Activated CD8-positive, alpha-beta memory T cell treated with anti-CD3 and anti-CD28 coated beads, Interleukin-2, amount 10 ng/mL, durations not matched to agents 7 days and 5 days (primary cell): ENCODE data around the gene TDRD3. TPM values are rescaled to one million over a fixed set of nuclear protein-coding genes. Genes with fewer than 3 reads are reported as not detected.
"Not testable (repeated sequence)": the region's sequence is repeated elsewhere in the genome, so short reads cannot be mapped to it uniquely, and the experiment has no call there.

Source experiments
- ATAC-seq: fragments of 150-1000 bp; cut with Tn5 transposase; one replicate; pipeline ENCODE4 v1.10.0; 2021; ENCODE audit warnings: moderate library complexity
- CTCF ChIA-PET: fragments of 350-600 bp; sonication (Branson Sonifier 250); formaldehyde crosslinking; loops from one replicate; lab custom pipeline; 2021; ENCODE audit warnings: antibody characterized with exemption; lab: Charles Lee
- DNase-seq: peaks from one replicate; pipeline ENCODE4 v3.0.0-alpha.2; 2020
- H3K27ac Mint-ChIP-seq: one replicate; pipeline ENCODE4 v1.8.0; 2021; ENCODE audit warnings: mild to moderate bottlenecking, mixed read lengths
- H3K27me3 Mint-ChIP-seq: one replicate; pipeline ENCODE4 v1.8.0; 2021; ENCODE audit warnings: mixed read lengths
- H3K36me3 Mint-ChIP-seq: one replicate; pipeline ENCODE4 v1.8.0; 2021; ENCODE audit warnings: mild to moderate bottlenecking, mixed read lengths
- H3K4me1 Mint-ChIP-seq: one replicate; pipeline ENCODE4 v1.8.0; 2021; ENCODE audit warnings: mixed read lengths
- H3K4me3 Mint-ChIP-seq: one replicate; pipeline ENCODE4 v1.8.0; 2021; ENCODE audit warnings: mild to moderate bottlenecking, moderate library complexity, mixed read lengths
- H3K9me3 Mint-ChIP-seq: one replicate; pipeline ENCODE4 v1.8.0; 2022; ENCODE audit warnings: low read depth, mixed read lengths
- total RNA-seq, 2 experiments: library from RNA; stranded (reverse); gene quantifications; one replicate each; pipeline ENCODE4 v1.2.3, GENCODE V29; 2021

Gene TDRD3
- total RNA-seq, 2 experiments from 2014 or later: 25.0 to 26.1 TPM

DNA sequence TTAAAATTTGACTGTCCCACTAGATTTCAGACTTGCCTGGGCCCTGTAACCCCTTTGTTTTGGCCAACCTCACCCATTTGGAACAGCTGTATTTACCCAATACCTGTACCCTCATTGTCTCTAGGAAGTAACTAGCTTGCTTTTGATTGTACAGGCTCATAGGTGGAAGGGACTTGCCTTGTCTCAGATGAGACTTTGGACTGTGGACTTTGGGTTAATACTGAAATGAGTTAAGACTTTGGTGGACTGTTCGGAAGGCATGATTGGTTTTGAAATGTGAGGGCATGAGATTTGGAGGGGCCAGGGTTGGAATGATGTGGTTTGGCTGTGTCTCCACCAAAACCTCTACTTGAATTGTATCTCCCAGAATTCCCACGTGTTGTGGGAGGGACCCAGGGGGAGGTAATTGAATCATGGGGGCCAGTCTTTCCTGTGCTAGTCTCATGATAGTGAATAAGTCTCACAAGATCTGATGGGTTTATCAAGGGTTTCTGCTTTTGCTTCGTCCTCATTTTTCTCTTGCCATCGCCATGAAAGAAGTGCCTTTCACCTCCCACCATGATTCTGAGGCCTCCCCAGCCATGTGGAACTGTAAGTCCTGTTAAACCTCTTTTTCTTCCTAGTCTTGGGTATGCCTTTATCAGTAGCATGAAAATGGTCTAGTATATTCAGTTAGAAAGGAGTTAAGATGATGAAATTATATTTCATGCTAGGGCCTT, 12.7 kb downstream of the TDRD3 start:
- peaks cover 39% of the 10 kb centered on the region for H3K36me3 Mint-ChIP-seq

DNA sequence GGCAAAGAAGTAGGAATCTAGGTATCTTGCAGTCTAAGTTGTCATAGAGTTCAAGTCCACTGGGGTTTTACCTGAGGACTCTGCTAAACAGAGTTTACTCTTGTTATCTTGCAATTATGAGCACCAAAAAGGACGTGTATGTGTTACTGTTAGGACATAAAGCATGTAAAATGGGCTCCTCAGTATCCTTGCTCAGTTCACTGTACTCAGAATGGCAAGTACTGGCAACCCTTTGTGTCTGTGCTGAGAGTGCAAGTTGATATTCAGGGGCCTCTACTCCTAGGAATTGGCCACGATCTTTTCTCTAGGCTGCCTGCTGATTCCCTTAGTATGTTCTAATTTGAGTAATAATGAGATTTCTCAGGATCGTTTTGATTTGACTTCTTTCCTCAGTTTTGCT, 13.3 kb downstream of the TDRD3 start:
- Mint-ChIP-seq H3K36me3 (peaks cover 36% of the 10 kb centered on the region), H3K4me1 (peaks cover 24% of the 10 kb centered on the region), H3K27ac (no peak overlapping the region), H3K4me3 (no peak overlapping the region), H3K9me3 (peaks cover 9% of the 10 kb centered on the region), H3K27me3 (no peaks in the 10 kb centered on the region)
- CTCF ChIA-PET: no interaction called here
- no peak for DNase-seq
- ATAC-seq: no peak

More for the DNA sequence above, 12.7 kb downstream of the TDRD3 start:
- H3K4me3 Mint-ChIP-seq, CTCF ChIA-PET, H3K27ac Mint-ChIP-seq, H3K27me3 Mint-ChIP-seq, H3K9me3 Mint-ChIP-seq, ATAC-seq, DNase-seq: not testable (repeated sequence)
- H3K4me1 Mint-ChIP-seq: peaks cover 24% of the 10 kb centered on the region

DNA sequence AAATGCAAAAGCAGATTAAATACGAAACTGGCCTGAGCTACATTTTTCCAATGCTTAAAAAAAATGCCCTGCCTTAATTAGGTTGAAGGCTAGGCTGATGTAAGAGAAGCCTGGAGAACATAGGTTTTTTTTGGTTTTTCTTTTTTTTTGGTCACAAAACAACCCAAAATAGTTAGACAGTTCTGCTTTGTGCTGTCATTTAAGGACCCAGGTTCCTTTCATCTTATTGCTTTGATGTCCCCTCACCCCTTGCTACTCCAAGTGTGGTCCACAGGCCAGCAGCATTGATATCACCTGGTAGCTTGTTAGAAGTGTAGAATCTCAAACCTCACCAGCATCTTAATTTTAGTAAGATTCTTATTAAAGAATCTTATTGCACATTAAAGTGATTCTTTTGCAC, 14.4 kb downstream of the TDRD3 start:
- peaks cover 24% of the 10 kb centered on the region for H3K4me1 Mint-ChIP-seq
- peaks cover 7% of the 10 kb centered on the region for H3K9me3 Mint-ChIP-seq
- ATAC-seq (no peak), DNase-seq (no peak)
- no peak overlapping the region for H3K27ac Mint-ChIP-seq
- CTCF ChIA-PET: no interaction called here
- peaks cover 29% of the 10 kb centered on the region for H3K36me3 Mint-ChIP-seq
- H3K4me3 Mint-ChIP-seq: no peak overlapping the region
- no peaks in the 10 kb centered on the region for H3K27me3 Mint-ChIP-seq

DNA sequence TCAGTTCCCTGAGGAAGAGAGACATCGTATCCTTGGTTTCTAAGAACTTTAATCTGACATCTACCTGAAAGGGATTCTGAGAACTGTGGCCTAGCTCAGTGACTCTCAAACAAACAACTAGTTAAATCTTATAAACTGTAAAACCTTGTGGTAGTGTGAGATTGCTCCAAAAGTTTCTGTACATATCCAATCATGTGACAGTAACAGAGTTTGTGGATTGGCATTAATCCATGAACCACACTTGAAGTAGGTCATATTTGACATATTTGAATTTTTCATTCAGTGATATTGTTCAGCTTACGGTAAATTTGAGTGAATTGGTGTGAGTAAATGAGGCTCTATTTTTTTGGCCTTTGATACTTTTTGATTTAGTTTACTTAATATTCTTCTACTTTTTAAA, 15.0 kb downstream of the TDRD3 start:
- CTCF ChIA-PET: no interaction called here
- DNase-seq: no peak
- Mint-ChIP-seq H3K27ac (no peak overlapping the region), H3K9me3 (peaks cover 6% of the 10 kb centered on the region), H3K36me3 (peaks cover 30% of the 10 kb centered on the region), H3K27me3 (no peaks in the 10 kb centered on the region), H3K4me3 (no peak overlapping the region), H3K4me1 (peaks cover 27% of the 10 kb centered on the region)
- no peak for ATAC-seq

DNA sequence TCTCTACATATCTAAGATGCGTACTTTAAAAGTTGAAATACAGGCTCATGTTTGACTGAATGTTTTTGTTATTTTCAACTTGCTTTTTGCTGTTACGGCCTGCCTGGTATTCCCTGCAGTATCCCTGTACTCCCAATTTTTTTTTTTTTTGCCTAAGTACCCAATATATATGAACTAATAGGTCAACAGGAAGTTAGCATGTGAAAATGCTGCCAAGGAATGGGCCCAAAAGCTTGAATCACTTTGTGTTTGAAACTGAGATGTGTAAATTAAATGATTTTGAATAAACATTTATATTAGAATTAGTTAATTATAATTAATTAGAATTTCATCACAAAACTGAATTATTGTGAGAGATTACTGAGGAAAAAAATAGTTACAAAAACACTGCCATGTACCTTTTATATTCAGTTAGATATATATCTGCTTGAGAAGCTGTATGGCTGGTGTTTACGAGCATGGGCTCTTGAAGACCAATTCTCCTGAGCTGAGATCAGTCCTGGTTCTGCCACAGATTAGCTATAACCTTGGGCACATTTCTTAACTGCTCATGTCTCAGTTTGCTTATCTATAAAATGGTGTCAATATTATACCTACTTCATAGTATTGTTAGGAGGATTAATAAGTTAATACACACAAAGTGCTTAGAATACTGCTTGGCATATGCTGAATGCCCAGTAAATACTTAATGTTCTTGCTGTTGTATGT, 16.0 kb downstream of the TDRD3 start:
- Mint-ChIP-seq H3K9me3 (peaks cover 1% of the 10 kb centered on the region), H3K27ac (no peak overlapping the region), H3K4me1 (peaks cover 34% of the 10 kb centered on the region), H3K36me3 (peaks cover 26% of the 10 kb centered on the region), H3K27me3 (no peaks in the 10 kb centered on the region), H3K4me3 (no peak overlapping the region)
- ATAC-seq: no peak
- CTCF ChIA-PET: no interaction called here
- no peak for DNase-seq

DNA sequence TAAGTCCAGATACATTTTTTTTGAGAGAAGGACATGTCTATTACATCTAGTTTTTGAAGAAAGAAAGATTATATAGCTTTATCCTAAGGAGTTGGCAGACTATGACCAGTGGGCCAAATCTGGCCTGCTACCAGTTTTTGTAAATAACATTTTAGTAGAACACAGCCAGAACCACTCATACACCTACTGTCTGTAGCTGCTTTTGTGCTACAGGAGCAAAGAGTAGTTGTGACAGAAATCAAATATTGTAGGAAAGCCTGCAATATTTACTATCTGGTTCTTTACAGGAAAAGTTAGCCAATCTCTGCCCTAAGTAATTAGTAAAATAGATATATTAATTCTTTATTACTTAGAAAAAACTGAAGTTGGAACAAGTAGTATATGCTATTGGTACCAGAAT, 17.2 kb downstream of the TDRD3 start:
- peaks cover 24% of the 10 kb centered on the region for H3K36me3 Mint-ChIP-seq
- ATAC-seq (no peak), DNase-seq (no peak)
- no peaks in the 10 kb centered on the region for H3K27me3 Mint-ChIP-seq
- H3K4me3 Mint-ChIP-seq: no peak overlapping the region
- peaks cover 32% of the 10 kb centered on the region for H3K4me1 Mint-ChIP-seq
- CTCF ChIA-PET: no interaction called here
- no peaks in the 10 kb centered on the region for H3K9me3 Mint-ChIP-seq
- no peak overlapping the region for H3K27ac Mint-ChIP-seq

DNA sequence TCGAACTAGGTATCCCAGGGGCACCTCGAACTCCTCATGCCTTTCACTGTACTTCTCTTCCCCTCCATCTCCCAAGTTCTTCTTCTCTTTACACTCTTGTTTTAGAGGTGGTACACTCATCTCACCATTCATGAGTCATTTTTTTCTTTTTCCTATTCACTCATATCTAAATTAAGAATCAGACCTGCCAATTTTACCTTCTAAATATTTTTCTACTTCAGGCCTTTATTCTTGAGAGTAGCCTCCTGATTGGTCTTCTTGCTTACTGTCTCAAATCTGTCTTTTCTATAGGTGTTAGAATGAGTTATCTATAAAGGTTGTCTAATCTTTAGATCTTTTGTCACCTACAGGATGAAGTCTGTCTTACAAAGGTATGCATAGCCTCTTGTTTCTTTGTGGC, 20.7 kb downstream of the TDRD3 start:
- Mint-ChIP-seq H3K4me3 (no peak overlapping the region), H3K4me1 (peaks cover 13% of the 10 kb centered on the region), H3K9me3 (no peaks in the 10 kb centered on the region), H3K27me3 (no peaks in the 10 kb centered on the region), H3K27ac (no peak overlapping the region), H3K36me3 (peaks cover 25% of the 10 kb centered on the region)
- DNase-seq (no peak), ATAC-seq (peak; percentile 57)
- CTCF ChIA-PET: no interaction called here

DNA sequence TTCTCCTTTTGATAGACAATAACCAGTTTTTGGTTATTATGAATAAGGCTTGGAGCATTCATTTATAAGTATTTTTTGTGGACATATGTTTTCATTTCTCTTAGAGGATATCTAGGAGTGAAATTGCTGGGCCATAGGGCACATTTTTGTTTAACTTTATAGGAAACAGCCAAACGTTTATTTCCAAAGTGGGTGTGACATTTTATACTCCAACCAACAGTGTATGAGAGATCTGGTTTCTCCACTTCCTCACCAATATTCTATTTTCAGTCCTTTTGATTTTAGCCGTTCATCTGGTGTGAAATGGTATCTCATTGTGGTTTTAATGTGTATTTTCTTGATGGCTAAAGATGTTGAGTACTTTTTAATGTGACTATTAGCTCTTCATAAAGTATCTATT, 21.9 kb downstream of the TDRD3 start:
- peaks cover 25% of the 10 kb centered on the region for H3K36me3 Mint-ChIP-seq
- no peak for DNase-seq
- no peaks in the 10 kb centered on the region for H3K27me3 Mint-ChIP-seq
- H3K4me3 Mint-ChIP-seq: no peak overlapping the region
- no peaks in the 10 kb centered on the region for H3K9me3 Mint-ChIP-seq
- no peak for ATAC-seq
- CTCF ChIA-PET: no interaction called here
- no peak overlapping the region for H3K27ac Mint-ChIP-seq
- peaks cover 13% of the 10 kb centered on the region for H3K4me1 Mint-ChIP-seq

DNA sequence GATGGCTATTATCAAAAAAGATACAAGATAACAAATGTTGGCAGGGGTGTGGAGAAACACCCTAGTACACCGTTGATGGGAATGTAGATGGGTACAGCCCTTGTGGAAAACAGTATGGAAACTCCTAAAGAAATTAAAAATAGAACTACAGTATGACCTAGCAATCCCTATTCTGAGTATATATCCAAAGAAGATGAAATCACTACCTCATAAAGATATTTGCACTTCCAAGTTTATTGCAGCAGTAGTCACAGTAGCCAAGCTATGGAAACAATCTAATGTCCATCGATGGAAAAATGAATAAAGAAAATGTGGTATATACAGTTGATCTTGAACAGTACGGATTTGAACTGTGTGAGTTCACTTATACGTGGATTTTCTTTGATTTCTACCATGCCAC, 28.3 kb downstream of the TDRD3 start:
- no peak overlapping the region for H3K4me3 Mint-ChIP-seq
- CTCF ChIA-PET: no interaction called here
- peaks cover 33% of the 10 kb centered on the region for H3K4me1 Mint-ChIP-seq
- H3K27ac Mint-ChIP-seq: peak overlapping the region; percentile 28
- ATAC-seq (no peak), DNase-seq (no peak)
- peaks cover 9% of the 10 kb centered on the region for H3K36me3 Mint-ChIP-seq
- no peaks in the 10 kb centered on the region for H3K27me3 Mint-ChIP-seq
- no peaks in the 10 kb centered on the region for H3K9me3 Mint-ChIP-seq

DNA sequence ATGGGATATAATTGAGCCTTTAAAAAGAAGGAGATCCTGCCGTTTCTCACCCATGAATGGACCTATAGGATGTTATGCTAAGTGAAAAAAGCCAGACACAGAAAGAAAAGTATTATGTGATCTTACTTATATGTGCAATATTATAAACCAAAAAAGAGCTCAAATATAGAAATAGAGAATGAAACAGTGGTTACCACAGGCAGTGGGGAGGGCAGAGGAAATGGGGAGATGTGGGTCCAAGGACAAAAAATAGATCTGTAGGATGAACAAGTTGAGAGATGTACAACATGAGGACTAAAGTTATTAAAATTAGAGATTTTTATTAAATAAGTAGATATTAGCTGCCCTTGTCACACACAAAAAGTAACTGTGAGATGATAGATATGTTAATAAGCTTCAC, 29.1 kb downstream of the TDRD3 start:
- H3K27me3 Mint-ChIP-seq: no peaks in the 10 kb centered on the region
- CTCF ChIA-PET: interaction anchor here (3.8 kb wide), 1 partner anchor 29 kb away, joined by 18 read pairs; the partner anchor contains the start of gene TDRD3
- DNase-seq (no peak), ATAC-seq (no peak)
- no peaks in the 10 kb centered on the region for H3K9me3 Mint-ChIP-seq
- H3K36me3 Mint-ChIP-seq: peaks cover 7% of the 10 kb centered on the region
- peaks cover 33% of the 10 kb centered on the region for H3K4me1 Mint-ChIP-seq
- H3K4me3 Mint-ChIP-seq: peak overlapping the region; percentile 28
- peak overlapping the region; percentile 60 for H3K27ac Mint-ChIP-seq

DNA sequence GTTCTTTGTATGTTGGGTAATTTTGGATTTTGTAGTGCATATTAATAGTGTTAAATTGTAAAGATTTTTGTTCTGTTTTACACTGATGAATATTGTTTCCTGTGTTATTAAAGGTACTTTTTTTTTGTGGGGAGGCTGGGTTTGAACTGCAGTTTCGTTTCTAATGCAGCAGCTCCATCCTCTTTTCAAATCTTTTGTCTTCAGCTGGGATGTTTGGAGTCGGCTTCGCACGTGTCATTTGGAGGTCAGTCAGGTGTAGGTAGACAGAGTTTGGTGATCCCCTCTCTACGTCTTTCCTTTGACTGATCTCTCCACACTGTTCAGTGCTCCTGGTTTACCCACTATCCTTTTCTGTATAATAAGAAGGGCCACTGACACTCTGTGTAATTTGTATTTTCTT, 30.3 kb downstream of the TDRD3 start:
- no peaks in the 10 kb centered on the region for H3K9me3 Mint-ChIP-seq
- peak; percentile 48 for DNase-seq
- peak overlapping the region; percentile 78 for H3K27ac Mint-ChIP-seq
- H3K4me3 Mint-ChIP-seq: peak overlapping the region; percentile 65
- no peaks in the 10 kb centered on the region for H3K27me3 Mint-ChIP-seq
- H3K4me1 Mint-ChIP-seq: peaks cover 36% of the 10 kb centered on the region
- ATAC-seq: peak; percentile 48
- peaks cover 2% of the 10 kb centered on the region for H3K36me3 Mint-ChIP-seq
- CTCF ChIA-PET: interaction anchor here (0.8 to 3.8 kb wide), 3 partner anchors 30 to 747 kb away, joined by 3 to 18 read pairs (median 4); partner anchors contain the start of gene TDRD3

DNA sequence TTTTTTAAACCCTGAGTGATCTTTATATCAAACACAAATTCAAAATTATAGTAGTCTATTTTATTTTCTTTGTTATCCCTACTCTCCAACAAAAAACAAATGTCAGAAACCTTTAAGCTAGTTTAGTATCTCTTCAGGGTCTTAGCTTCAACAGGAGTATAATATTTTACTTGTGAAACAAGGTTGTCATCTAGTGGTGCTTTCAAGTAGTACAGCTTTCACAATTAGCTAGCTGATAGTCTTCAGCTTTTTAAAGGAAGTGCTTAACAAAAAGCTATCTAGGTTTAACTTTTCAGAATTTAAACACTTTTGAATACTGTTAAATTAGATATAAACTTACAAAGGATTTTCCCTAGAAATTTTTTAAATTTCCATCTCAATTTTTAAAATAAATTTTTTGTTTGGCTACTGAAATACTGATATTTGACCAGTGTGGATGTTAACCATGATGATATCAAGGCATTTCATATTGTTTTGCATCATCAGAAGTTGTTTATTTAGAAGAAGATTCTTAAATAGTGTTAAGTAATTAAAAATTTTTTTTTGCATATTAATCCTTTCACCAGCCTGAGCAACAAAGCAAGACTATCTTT, 34.2 kb downstream of the TDRD3 start:
- DNase-seq: no peak
- peak; percentile 78 for ATAC-seq
- CTCF ChIA-PET: interaction anchor here (0.6 to 3.5 kb wide), 11 partner anchors 33 to 1039 kb away, joined by 3 to 15 read pairs (median 3); partner anchors contain the start of gene TDRD3
- Mint-ChIP-seq H3K9me3 (no peaks in the 10 kb centered on the region), H3K36me3 (peaks cover 5% of the 10 kb centered on the region), H3K27ac (no peak overlapping the region), H3K4me3 (no peak overlapping the region), H3K4me1 (peaks cover 34% of the 10 kb centered on the region), H3K27me3 (no peaks in the 10 kb centered on the region)

DNA sequence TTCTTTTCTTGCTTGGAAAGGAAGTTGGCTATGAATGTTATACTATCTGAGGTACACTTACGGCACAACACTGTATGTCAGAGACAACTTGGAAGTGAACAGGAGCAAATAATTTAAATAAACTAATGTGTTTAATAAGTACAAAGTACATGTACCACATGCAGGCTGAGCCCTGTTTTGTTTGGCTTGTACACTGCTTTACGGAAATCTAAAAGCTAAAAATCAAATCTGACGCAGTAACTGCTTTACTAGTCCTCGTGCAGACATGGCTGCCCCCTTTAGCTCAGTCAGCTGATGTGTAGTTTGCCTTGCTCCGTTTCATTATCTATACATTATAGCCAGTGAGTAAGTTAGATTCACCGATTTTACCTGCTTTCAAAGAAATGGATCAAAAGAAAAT, 36.5 kb downstream of the TDRD3 start:
- Mint-ChIP-seq H3K36me3 (peaks cover 9% of the 10 kb centered on the region), H3K9me3 (no peaks in the 10 kb centered on the region), H3K4me1 (peaks cover 20% of the 10 kb centered on the region), H3K4me3 (no peak overlapping the region), H3K27me3 (no peaks in the 10 kb centered on the region), H3K27ac (no peak overlapping the region)
- CTCF ChIA-PET: interaction anchor here (1.0 kb wide), 1 partner anchor 13 kb away, joined by 3 read pairs; no protein-coding TSS in a partner anchor
- ATAC-seq (no peak), DNase-seq (no peak)
